Trophoblast cell (in vitro differentiated cells and primary cell): ENCODE data around the gene PCF11.

Experiments
- DNase-seq, 2 donors: peaks; one replicate each; pipeline ENCODE4 v3.0.0-alpha.2; 2016
- H2AFZ ChIP-seq: 2 replicates; pipeline ENCODE4 v1.6.1; 2013; ENCODE audit warnings: low read length, moderate library complexity, mild to moderate bottlenecking; ENCODE audit not compliant: insufficient read depth, poor library complexity
- H2AK5ac ChIP-seq: 2 replicates; pipeline ENCODE4 v1.6.1; 2013; ENCODE audit warnings: mild to moderate bottlenecking, low read length
- H2BK120ac ChIP-seq: 2 replicates; pipeline ENCODE4 v1.6.1; 2013; ENCODE audit warnings: low read length, mild to moderate bottlenecking, moderate library complexity; ENCODE audit not compliant: insufficient read depth, poor library complexity
- H2BK12ac ChIP-seq: 2 replicates; pipeline ENCODE4 v1.6.1; 2013; ENCODE audit warnings: mild to moderate bottlenecking, low read length, moderate library complexity
- H2BK5ac ChIP-seq: 2 replicates; pipeline ENCODE4 v1.6.1; 2013; ENCODE audit warnings: low read length, low read depth, moderate library complexity, mild to moderate bottlenecking; ENCODE audit not compliant: poor library complexity
- H3K14ac ChIP-seq: 2 replicates; pipeline ENCODE4 v1.6.1; 2013; ENCODE audit warnings: mild to moderate bottlenecking, low read length
- H3K18ac ChIP-seq: 2 replicates; pipeline ENCODE4 v1.6.1; 2013; ENCODE audit warnings: mild to moderate bottlenecking, low read length
- H3K23ac ChIP-seq: 2 replicates; pipeline ENCODE4 v1.6.1; 2013; ENCODE audit warnings: low read length
- H3K27ac ChIP-seq: 2 replicates; pipeline ENCODE4 v1.5.1; 2013; ENCODE audit warnings: low read depth, mild to moderate bottlenecking, inconsistent platforms, low read length, moderate library complexity
- H3K27me3 ChIP-seq: 2 replicates; pipeline ENCODE4 v1.6.1; 2013; ENCODE audit warnings: inconsistent platforms, mild to moderate bottlenecking, low read length, moderate library complexity; ENCODE audit not compliant: insufficient read depth
- H3K36me3 ChIP-seq, 2 experiments: 1 replicate in 1 of 2; 2 replicates in 1 of 2; pipeline ENCODE4 v1.6.1; 2013; ENCODE audit warnings: low read length in 2 of 2, mild to moderate bottlenecking in 2 of 2, moderate library complexity in 1 of 2; ENCODE audit not compliant: insufficient read depth in 2 of 2, control insufficient read depth in 1 of 2
- H3K4ac ChIP-seq: 2 replicates; pipeline ENCODE4 v1.6.1; 2013; ENCODE audit warnings: low read depth, mild to moderate bottlenecking, low read length, moderate library complexity
- H3K4me1 ChIP-seq, 2 experiments: 1 replicate in 1 of 2; 2 replicates in 1 of 2; pipeline ENCODE4 v1.6.1; 2013; ENCODE audit warnings: low read length in 2 of 2, mild to moderate bottlenecking in 2 of 2, moderate library complexity in 1 of 2; ENCODE audit not compliant: insufficient read depth in 2 of 2, control insufficient read depth in 1 of 2
- H3K4me2 ChIP-seq: 2 replicates; pipeline ENCODE4 v1.6.1; 2013; ENCODE audit warnings: inconsistent platforms, mild to moderate bottlenecking, low read length, moderate library complexity
- H3K4me3 ChIP-seq: 2 replicates; pipeline ENCODE4 v1.5.1; 2013; ENCODE audit warnings: mild to moderate bottlenecking, low read depth, low read length, inconsistent platforms
- H3K79me1 ChIP-seq: one replicate; pipeline ENCODE4 v1.6.1; 2013; ENCODE audit warnings: low read length
- H3K79me2 ChIP-seq: 2 replicates; pipeline ENCODE4 v1.6.1; 2013; ENCODE audit warnings: low read length, mild to moderate bottlenecking; ENCODE audit not compliant: control insufficient read depth, insufficient read depth, poor library complexity
- H3K9ac ChIP-seq: 2 replicates; pipeline ENCODE4 v1.6.1; 2013; ENCODE audit warnings: mild to moderate bottlenecking, low read length
- H3K9me3 ChIP-seq: 2 replicates; pipeline ENCODE4 v1.6.1; 2013; ENCODE audit warnings: low read depth, mild to moderate bottlenecking, control low read depth, inconsistent platforms, low read length; ENCODE audit not compliant: insufficient read depth
- H4K12ac ChIP-seq: 2 replicates; pipeline ENCODE4 v1.6.1; 2013; ENCODE audit warnings: low read depth, mild to moderate bottlenecking, low read length, moderate library complexity
- H4K8ac ChIP-seq: 2 replicates; pipeline ENCODE4 v1.6.1; 2013; ENCODE audit warnings: low read depth, mild to moderate bottlenecking, low read length, moderate library complexity
- H4K91ac ChIP-seq: one replicate; pipeline ENCODE4 v1.6.1; 2013; ENCODE audit warnings: low read depth, mild to moderate bottlenecking, low read length, moderate library complexity
- WGBS: extraction: QIAGEN DNeasy Blood & Tissue Kit; methylation state at CpG from one replicate; pipeline ENCODE4 v1.1.7; 2013; ENCODE audit warnings: missing lambda C conversion rate; ENCODE audit not compliant: insufficient read length, insufficient coverage; ENCODE audit errors: extremely low coverage; 5-methylcytosine and 5-hydroxymethylcytosine counted together

Gene PCF11

GRCh38 chr11:83158357-83158786 is 1.4 kb downstream of the PCF11 start:
- H2AFZ ChIP-seq = no peak overlapping the region
- peaks cover 4 to 6% of the 10 kb centered on the region in 2 experiments for H3K4me1 ChIP-seq
- no peaks in the 10 kb centered on the region for H3K9me3 ChIP-seq
- H2BK120ac ChIP-seq = no peak overlapping the region
- H3K9ac ChIP-seq = peak overlapping the region; percentile 90
- no peak overlapping the region for H4K8ac ChIP-seq
- H3K4ac ChIP-seq = peak overlapping the region; percentile 53
- peaks cover 17% of the 10 kb centered on the region for H3K79me1 ChIP-seq
- no CpG with 5 or more reads among the region's 5 CpGs for WGBS
- no peak overlapping the region for H2BK5ac ChIP-seq
- H3K14ac ChIP-seq = no peak overlapping the region
- peak overlapping the region; percentile 93 for H3K4me3 ChIP-seq
- H3K27me3 ChIP-seq = no peaks in the 10 kb centered on the region
- H2BK12ac ChIP-seq = no peak overlapping the region
- peaks cover 16% of the 10 kb centered on the region for H3K79me2 ChIP-seq
- H3K4me2 ChIP-seq = peak overlapping the region; percentile 86
- H4K12ac ChIP-seq = no peak overlapping the region
- peaks cover 2% of the 10 kb centered on the region in 2 experiments for H3K36me3 ChIP-seq
- H3K23ac ChIP-seq = no peak overlapping the region
- no peak overlapping the region for H4K91ac ChIP-seq
- peak overlapping the region; percentile 97 for H3K27ac ChIP-seq
- no peak overlapping the region for H2AK5ac ChIP-seq
- peak in 1 of 2 donors; percentile 32 for DNase-seq
- no peak overlapping the region for H3K18ac ChIP-seq

DNA sequence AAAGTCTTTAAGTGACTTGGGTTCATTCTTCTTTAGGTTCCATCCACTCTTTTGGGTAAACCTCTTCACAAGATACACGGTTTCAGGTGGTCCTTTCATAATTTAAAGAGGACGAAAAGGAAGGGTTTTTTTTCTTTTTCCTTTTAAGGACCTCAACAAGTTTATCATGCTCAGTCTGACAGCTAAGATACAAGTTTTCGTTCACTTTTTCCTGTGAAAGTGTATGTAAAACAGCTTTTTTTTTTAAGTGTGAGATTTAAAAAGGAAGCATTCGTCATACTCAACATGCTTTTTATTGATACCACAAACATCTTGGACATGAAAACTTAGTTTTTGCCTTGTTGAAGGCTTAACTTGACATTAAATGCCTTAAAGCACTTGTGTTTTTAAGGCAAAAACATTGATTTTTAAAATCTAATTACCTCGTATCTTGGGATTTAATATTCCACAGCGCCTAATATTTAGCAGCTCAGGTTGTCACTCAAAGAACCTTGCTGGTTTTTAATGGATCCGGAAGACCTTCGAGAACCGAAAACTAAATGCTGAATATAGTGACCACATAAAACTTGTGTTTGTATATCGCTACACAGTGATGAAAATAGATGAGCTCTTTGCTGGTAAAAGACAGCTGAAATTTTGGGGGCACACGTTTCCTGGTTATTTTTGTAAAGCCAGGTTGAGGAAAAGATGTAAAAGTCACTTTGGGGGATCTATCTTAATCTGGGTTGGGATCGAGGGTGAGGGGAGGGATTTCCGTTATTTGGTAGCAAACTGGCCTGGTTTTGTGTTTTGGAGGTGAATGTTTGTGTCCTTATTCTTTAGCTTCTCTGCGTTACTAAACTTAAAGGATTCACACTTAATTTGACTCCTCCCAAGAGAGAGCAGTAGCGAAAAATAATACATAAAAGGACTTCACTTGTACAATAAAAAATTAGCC is 2.3 kb downstream of the PCF11 start:
- Histone ChIP-seq H3K79me1 (peaks cover 17% of the 10 kb centered on the region), H3K9me3 (no peaks in the 10 kb centered on the region)

GRCh38 chr11:83159902-83160865 is 3.3 kb downstream of the PCF11 start:
- no peaks in the 10 kb centered on the region for H3K27me3 ChIP-seq
- H4K91ac ChIP-seq = no peak overlapping the region
- H3K79me1 ChIP-seq = peaks cover 17% of the 10 kb centered on the region
- H2BK5ac ChIP-seq = no peak overlapping the region
- H2BK12ac ChIP-seq = no peak overlapping the region
- peak overlapping the region; percentile 70 for H3K4ac ChIP-seq
- no peak overlapping the region for H2AK5ac ChIP-seq
- no peak overlapping the region for H3K14ac ChIP-seq
- H3K18ac ChIP-seq = no peak overlapping the region
- no peak overlapping the region for H4K8ac ChIP-seq
- H2AFZ ChIP-seq = no peak overlapping the region
- no peak overlapping the region for H3K27ac ChIP-seq
- H3K4me3 ChIP-seq = no peak overlapping the region
- H3K4me2 ChIP-seq = peak overlapping the region; percentile 79
- no peak overlapping the region for H3K23ac ChIP-seq
- no peak overlapping the region for H2BK120ac ChIP-seq
- DNase-seq = peak; percentile 84 to 93
- H3K9me3 ChIP-seq = no peaks in the 10 kb centered on the region
- peaks cover 16% of the 10 kb centered on the region for H3K79me2 ChIP-seq
- WGBS = no CpG with 5 or more reads among the region's 6 CpGs
- H3K4me1 ChIP-seq = peaks cover 4 to 6% of the 10 kb centered on the region in 2 experiments
- no peak overlapping the region for H3K9ac ChIP-seq
- H4K12ac ChIP-seq = no peak overlapping the region
- peaks cover 5 to 7% of the 10 kb centered on the region in 2 experiments for H3K36me3 ChIP-seq

More for the DNA sequence above, 2.3 kb downstream of the PCF11 start:
- Histone ChIP-seq H2BK5ac (no peak overlapping the region), H3K9ac (peak overlapping the region; percentile 56), H2BK120ac (no peak overlapping the region), H3K36me3 (peaks cover 2 to 4% of the 10 kb centered on the region in 2 experiments), H4K8ac (no peak overlapping the region), H3K4me1 (peaks cover 4 to 6% of the 10 kb centered on the region in 2 experiments), H3K4me3 (no peak overlapping the region), H3K23ac (peak overlapping the region; percentile 58), H3K4me2 (peak overlapping the region; percentile 79), H3K79me2 (peaks cover 16% of the 10 kb centered on the region), H3K4ac (peak overlapping the region; percentile 95), H3K18ac (no peak overlapping the region), H3K27me3 (no peaks in the 10 kb centered on the region), H3K14ac (no peak overlapping the region), H2BK12ac (no peak overlapping the region), H3K27ac (no peak overlapping the region), H4K91ac (no peak overlapping the region), H2AFZ (no peak overlapping the region), H4K12ac (no peak overlapping the region), H2AK5ac (no peak overlapping the region)
- DNase-seq = peak in 1 of 2 donors; percentile 22
- no CpG with 5 or more reads among the region's 15 CpGs for WGBS

- WGBS = no CpG with 5 or more reads among the region's 1 CpG
- DNase-seq = no peak
- no peak overlapping the region for H2AK5ac ChIP-seq
Observed at GRCh38 chr11:83161610-83162199, 4.8 kb downstream of the PCF11 start.

More at GRCh38 chr11:83161610-83162199, 4.8 kb downstream of the PCF11 start:
- no peaks in the 10 kb centered on the region for H3K27me3 ChIP-seq
- H3K18ac ChIP-seq = no peak overlapping the region
- no peak overlapping the region for H2BK12ac ChIP-seq
- H3K4ac ChIP-seq = no peak overlapping the region
- no peaks in the 10 kb centered on the region for H3K9me3 ChIP-seq
- H2BK5ac ChIP-seq = no peak overlapping the region
- H3K27ac ChIP-seq = no peak overlapping the region
- peaks cover 16% of the 10 kb centered on the region for H3K79me2 ChIP-seq
- no peak overlapping the region for H3K9ac ChIP-seq
- H4K12ac ChIP-seq = no peak overlapping the region
- peaks cover 5 to 14% of the 10 kb centered on the region in 2 experiments for H3K36me3 ChIP-seq
- H3K79me1 ChIP-seq = peaks cover 11% of the 10 kb centered on the region
- no peak overlapping the region for H3K23ac ChIP-seq
- H2AFZ ChIP-seq = no peak overlapping the region
- peaks cover 4 to 6% of the 10 kb centered on the region in 2 experiments for H3K4me1 ChIP-seq
- H3K4me3 ChIP-seq = no peak overlapping the region
- H2BK120ac ChIP-seq = no peak overlapping the region
- no peak overlapping the region for H4K91ac ChIP-seq
- no peak overlapping the region for H4K8ac ChIP-seq
- H3K4me2 ChIP-seq = no peak overlapping the region
- no peak overlapping the region for H3K14ac ChIP-seq
